ENCODE results near the gene GRIK4.
A peak's percentile ranks its signal among the peaks of the same experiment; 100 is the strongest.
"Not testable (repeated sequence)": the region's sequence is repeated elsewhere in the genome, so short reads cannot be mapped to it uniquely, and the experiment has no call there.

GRIK4 gene

DNA sequence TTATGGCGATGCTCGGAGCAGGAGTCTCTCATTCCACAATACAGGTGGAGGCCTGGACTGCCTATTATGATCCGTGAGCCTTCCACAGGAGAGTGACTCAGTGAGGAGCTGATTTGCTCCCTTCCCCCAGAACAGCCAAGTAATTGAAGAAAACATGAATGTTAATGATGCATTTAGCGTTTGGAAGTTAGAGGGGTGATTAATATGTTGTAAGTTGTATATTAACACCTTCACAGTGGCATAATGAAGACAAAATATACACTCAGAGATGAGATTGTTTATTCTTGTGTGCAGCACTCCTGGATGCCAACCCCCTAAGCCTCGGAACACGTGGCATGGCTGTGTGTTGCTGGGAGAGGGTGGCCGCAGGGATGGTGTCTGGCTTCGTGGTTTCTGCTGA is 98.6 kb downstream of the GRIK4 start:
- no peak for DNase-seq

DNA sequence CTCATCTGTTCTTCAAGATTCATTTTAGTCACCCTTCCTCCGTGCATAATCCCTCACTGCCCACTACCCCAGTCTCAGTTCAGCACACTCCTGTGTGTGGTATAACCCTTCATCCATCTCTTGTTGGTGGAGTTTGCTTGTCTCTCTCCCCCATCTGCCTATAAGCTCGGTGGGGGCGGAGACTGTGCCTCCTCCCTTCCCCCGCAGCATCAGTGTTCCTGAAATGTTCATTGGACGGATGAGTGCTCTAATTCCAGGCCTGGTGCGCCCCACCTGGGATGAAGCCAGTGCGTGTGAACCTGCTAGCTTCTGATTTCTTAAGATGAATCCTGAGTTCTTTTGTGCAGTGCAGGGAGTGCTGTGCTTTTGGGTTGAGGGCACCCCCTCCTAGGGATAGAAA is 100.0 kb downstream of the GRIK4 start:
- DNase-seq = no peak

DNA sequence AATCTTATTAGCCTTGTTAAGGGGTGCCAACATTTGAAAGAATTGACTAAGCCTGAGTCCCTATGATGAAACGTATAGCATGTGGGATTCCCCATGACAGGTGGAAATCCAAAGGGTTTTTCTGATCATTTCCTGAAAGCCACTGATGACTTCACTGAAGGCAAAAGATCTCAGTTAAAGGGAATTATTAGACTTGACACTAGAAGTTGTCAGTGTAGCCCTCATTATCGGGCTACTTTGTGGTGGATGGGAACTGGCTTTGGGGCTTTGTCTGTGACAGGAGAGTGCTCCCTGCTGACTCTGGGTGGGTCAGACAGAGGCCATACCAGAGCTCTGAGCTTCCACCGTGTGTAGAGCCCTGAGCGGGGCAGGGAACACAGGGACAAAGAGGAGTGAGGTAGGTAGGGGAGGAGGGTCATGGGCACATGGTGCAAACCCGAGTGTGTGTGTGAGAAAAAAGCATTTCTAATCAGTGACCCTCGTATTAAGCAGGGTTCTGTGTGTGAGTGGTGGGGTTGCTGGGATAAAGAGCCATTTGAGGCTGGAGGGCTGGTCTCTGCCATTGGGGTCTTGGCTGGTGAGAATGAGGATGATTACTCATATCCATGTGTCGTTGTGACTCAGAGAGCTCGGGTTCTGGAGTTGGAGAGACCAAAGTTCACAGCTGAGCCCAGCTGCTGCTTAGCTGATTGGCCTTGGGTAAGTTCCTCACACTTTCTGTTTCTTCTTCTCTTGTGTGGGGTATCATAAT is 101.1 kb downstream of the GRIK4 start:
- no peak for DNase-seq

DNA sequence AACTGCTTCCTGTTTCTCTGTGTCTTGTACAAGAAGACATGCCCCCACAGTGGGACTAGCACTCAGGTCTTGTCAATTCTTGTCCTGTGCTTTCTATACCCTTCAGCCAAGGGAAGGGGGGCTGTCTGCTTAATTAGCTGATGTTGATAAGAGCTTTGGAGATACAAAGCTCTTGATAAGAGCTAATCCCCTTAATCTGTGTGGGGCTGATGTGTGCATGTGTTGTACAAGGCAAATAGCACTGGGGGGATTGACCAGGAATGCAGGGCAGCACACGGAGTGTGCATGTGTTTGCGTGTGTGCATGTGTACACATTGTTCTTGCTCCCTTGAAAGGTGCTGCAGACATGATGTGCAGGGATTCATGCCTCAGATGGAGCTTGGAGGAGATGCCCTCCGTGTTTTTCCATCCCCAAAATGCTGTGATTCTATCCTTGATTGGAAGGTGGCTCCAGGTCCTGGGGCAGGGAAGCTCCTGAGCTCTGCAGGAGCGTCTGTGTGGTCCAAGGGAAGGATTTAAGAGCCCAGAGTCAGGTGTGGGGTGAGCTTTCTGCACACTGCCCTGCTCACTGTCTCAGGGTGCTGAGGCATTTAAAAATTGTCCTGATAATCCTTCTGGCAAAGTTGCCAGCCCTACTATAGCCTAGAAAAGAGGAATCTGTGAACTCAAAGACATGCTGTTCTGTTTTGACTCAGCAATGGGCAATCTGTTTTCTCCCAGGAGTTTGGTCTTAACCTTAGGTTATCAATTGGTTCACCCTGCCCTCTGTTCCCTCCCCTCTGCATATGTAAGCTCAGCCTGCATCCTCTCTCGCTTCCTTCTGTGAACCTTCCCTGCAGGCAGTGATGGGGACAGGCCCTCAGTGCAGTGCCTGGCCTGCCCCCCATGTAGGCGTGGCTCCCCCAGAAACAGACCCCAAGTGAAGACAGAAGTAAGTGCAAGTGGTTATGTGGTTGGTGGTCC is 102.0 kb downstream of the GRIK4 start:
- no peak for DNase-seq

DNA sequence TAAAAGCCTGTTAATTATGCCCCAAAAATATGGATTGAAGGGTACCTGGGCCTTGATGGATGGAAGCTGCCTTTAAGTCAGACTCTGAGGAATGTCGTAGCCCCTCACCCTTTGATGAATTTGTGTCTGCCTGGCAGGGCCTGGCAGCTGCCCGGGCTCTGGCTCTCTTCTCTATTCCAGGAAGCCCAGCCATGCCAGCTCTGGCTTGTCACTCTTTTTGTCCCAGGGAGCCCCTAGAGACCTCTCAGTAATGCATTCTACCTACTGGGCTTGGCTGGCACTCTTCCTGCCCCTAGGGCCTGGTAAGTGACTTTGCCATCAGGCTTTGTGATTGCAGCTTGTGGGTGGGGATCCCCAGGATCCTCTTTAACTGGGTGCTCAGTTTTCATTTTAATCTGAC is 103.8 kb downstream of the GRIK4 start:
- peak; percentile 88 for DNase-seq

DNA sequence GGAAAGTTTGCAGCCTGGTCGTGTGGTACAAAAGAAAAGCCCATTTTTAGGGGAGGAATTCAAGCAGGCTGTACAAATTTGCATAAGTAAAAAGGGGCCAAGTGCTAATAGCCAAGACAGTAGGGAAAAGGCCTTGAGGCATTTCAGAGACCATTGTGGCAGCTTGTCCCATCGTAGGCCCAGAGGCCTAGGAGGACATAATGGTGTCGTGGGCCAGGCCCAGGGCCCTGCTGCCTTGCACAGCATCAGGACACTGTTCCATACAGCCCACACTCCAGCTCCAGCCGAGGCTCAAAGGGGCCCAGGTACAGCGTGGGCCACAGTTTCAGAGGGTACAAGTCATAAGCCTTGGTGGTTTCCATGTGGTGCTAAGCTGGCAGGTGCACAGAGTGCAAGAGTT is 106.9 kb downstream of the GRIK4 start:
- no peak for DNase-seq

DNA sequence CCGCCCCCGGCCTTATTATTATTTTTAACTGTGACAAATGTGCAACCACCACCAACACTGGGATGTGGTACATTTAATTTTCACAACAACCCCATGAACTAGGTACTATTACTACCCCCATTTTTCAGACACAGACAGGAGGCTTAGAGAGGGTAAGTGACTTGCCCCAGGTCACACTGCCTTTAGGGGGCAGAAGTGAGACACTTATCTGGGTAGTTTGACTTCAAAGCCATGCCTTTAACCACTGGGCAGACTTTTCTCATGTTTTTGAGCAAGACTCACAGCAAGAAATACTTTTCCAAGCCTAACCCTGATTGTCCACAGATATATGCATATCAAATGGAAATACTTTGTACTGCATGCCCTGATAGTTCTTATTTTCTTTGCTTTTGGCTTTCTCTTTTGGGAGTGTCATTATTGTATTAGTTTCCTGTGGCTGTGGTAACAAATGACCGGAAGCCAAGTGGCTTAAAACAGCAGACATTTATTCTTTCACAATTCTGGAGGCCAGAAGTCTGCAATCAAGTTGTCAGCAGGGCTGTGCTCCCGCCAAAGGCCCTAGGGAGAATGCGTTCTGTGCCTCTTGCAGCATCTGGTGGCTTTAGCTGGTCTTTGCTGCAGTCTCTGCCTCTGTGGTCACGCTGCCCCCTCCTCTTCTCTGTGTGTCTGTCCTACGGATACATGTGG is 110.8 kb downstream of the GRIK4 start:
- no peak for DNase-seq

DNA sequence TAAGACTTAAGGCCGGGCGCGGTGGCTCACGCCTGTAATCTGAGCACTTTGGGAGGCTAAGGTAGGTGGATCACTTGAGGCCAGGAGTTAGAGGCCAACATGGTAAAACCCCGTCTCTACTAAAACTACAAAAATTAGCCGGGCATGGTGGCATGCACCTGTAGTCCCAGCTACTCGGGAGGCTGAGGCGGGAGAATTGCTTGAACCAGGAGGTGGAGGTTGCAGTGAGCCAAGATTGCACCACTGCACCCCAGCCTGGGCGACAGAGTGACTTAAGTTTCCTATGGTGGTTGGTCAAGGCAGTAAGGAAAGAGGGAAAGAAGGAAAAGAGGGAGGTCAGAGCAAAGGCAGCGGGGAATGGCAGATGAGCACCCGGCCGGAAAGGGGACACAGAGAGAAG is 113.4 kb downstream of the GRIK4 start:
- DNase-seq = not testable (repeated sequence)

DNA sequence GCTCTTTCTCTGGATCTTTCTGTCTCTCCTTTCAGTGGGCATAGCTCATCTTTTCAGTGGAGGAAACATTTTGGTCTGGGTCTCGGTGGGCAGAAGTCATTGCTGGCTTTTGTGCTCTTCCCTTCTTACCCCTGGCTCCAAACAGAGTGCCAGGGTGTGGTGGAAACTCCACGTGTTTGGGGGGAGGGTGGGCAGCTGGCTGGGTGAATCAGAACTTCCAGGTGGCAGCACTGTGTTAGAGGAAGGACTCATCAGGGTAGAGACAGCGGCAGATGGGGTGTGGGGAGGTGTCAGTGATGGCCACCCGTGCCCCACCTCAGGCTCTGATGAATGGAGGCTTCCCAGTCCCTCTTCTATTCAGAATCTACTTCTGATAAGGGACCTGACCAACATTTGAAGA is 114.0 kb downstream of the GRIK4 start:
- no peak for DNase-seq

DNA sequence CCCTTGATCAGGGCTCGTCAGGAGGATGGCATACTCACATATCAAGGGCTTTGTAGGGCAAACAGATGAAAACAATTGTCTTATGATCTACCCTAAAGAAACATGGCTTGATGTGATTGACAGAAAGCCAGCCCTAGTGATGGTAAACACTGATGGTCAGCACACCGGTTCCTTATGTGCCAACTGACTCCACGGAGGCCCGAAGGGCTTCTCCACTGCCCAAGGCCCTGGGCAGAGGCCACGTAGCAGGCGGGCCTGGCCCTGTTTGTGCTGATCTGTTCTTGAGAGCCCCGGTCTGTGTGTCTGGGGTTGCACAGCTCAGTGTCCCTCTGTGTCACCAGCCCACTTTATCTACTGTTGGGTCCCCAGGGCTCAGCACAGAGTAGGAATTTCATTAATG is 115.2 kb downstream of the GRIK4 start:
- DNase-seq = no peak

DNA sequence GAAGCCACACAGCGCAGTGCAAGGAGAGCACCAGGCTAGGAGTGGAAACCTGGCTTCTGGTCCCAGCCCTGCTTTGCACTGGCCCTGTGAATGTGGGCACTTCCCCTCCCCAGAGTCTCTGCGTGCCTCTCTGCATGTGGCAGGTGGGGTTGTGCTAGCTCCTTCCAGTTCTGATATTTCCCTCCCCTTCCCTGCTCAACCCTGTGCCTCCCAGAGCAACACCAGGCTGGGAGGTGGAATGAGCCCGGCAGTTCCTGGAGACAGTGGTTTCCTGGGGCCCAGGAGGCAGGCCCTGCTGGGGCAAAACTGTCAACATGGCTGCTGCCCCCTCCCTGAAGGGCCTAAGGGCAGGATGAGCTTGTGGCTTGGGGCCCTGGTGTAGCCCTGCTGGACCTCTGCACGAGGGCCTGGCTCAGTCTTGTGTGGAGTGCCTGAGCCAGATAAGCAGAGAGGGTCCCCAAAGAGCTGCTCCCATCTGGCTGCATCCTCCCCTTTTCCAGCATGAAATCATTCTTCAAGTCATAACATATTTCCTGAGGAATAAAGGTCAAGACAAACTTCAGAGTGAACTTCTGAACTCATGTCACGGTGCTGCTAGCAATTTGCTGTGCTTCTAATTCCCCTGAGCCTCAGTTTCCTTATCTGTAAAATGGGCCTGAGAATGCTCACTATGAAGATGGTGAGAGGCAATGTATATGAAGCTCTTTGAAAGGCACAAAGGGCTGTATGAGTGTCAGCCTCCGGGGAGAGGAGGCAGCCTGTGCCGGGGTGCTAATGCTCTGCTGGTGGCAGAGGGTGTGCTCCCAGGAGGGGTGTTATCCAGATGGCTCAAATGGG is 116.0 kb downstream of the GRIK4 start:
- no peak for DNase-seq

DNA sequence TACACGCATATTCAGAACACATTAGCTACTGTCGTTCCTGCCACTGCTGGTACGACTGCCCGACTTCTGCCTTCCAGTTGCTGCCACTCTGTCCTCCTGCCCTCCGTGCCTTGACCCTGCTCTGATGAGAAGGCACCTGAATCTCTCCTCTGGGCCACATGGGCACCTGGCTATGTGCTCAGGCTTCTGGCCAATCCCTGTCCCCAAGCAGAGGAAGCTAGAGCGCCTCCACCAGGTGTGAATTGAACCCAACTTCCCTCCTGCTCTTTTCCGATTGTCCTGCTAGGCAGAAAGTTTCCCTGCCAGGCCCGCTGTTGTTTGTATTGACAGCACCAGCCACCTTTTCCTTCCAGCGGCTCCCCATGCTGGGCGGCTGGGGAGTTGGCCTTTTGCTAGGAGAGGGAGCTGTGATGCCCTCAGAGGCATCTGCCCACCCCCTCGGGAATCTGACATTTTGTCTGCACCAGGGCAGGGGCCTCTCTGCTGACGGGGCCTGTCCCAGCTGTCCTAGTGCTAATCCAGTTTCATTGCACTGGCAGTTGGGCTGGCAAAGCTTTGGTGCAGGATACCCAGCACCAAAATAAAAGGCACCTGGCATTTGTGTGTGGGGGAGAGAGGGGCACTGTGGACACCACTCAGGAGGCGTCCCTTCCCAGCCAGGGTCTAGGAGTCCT is 118.0 kb downstream of the GRIK4 start:
- no peak for DNase-seq

DNA sequence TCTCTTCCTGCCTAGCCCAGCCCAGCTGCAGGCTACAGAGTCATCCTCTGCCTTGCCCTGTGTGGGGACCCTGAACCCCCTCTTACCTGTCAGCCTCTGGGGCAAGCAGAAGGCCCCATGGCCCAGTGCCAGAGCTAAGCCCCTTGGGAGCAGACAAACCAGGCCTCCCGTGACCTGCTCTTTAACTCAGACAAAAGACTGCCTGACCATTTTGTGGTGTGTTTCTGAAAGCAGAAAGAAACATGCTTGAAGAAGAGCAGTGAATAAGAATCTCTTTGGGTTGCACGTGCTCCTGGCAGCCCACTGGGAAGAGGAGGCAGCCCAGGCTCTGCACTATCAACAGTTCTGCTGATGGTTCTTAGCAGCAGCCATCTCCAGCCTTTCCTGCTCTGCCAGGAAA is 118.6 kb downstream of the GRIK4 start:
- DNase-seq = no peak

DNA sequence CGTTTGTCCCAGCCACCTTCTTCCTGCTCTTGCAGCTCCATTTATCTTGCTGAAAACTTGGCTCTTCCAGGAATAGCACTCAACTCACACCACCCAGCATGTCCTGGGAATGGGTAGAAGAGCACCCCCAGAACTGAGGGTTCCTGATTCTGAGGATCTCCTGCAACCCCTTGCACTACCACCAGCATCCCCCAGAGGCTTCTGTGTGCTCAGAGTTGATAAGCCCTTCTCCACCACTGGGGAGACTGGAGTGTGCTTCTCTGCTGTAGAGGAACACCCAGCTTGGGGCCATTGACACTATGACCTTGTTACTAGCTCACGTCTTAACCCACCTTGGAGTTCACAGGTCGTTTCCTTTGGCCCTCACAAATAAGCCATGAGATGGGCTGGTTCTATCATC is 121.0 kb downstream of the GRIK4 start:
- no peak for DNase-seq

DNA sequence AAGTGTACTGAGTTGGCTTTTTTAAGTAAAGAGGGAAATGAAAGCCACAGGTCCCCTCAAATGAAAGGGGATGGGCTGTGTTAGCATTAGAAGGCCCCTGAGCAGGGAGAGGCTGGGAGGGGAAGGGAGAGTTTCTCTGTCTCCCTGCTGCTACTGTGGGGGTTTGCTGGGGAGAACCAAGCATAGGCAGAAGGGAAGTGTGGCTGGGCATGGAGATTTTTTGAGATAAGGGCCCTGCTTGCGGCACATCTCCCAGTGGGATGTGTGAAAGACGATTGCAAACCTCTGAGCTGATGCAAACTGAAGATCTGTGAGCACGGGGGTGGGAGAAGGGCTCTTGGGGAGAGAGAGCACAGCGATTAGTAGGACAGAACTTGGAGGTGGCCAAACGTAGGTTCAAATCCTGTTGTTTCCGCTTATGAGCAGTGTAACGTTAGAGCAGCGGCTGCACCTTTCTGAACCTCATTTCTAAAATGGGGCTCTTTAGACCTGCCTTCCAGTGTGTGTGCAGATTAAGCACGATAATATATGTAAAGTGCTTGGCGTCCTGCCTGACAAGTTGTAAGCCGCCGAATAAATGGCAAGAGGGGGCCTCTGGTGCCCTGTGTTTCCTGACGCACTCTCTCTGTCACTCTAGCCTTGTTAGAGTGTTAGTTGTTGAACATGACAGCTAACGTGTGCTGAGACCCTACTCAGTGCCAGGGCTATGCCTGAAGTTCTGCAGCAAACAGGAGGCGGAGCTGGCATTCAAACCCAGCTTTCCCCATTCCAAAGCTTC is 122.3 kb downstream of the GRIK4 start:
- DNase-seq = peak; percentile 39

DNA sequence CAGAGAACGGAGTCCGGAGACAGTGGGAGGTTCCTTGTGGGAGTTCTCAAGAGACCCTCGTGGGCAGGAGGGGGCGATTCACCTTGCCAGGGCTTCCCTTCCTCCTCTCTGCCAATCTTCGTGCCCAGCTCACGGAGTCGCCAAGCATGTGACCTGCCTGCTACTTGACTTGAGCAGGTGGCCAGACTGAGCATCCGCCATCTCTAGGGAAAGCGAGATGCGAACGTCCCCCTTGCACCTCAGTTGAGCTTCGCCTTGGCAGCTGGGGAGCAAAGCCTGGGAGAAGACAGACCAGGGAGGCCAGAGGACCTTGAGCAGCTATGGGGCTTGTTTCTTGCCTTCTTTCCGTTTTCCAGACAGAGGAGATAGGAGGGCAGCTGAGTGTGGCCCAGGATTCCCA is 123.2 kb downstream of the GRIK4 start:
- no peak for DNase-seq

DNA sequence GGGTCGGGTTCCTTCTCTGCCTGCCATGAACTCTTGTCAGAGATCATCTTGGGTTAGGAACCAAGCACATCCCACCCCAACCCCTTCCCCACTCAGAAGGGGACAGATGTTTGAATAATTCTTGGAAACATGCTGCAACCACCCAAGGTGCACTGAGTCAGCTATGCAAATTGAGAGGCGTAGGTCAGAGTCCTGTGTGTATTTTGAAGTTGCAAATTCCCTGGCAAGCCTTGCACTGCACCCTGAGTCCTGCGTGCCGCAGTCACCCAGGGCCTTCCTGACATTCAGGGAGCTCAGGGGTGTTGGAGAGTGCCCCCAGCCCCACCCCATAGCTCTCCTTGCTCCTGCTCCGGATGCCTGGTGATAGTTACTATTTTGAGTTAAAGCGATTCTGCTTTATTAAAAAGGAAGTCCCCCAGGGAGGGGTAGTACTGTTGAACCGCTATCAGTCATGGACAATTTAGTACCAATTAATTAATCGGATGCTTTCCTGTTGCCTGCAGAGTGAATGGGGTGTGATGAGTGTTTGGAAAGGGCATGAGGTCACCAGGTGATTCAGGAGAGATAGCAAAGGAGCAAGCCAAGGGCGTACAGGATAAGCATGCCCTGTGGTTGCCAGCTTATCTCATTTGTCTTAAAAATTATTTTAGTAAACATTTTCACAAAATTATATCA is 123.7 kb downstream of the GRIK4 start:
- no peak for DNase-seq

DNA sequence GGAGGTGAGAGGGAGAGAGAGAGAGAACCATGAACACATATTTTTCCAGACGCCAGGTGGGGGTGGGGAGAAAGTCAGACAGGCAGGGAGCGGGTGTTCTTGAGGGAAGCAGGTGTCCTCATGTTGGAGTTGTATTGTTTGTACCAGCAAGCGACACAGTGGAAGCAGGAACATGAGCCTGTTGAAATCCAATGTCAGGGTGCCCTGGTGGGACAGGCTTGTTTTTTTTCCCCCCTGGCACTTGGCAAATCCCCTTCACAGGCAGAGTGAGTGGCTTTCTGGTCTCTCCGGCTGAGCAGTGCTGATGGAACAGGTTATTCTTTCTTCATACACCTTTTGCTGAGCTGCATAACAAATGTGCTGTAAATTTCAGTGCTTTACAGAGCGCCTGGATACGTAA is 125.6 kb downstream of the GRIK4 start:
- no peak for DNase-seq

DNA sequence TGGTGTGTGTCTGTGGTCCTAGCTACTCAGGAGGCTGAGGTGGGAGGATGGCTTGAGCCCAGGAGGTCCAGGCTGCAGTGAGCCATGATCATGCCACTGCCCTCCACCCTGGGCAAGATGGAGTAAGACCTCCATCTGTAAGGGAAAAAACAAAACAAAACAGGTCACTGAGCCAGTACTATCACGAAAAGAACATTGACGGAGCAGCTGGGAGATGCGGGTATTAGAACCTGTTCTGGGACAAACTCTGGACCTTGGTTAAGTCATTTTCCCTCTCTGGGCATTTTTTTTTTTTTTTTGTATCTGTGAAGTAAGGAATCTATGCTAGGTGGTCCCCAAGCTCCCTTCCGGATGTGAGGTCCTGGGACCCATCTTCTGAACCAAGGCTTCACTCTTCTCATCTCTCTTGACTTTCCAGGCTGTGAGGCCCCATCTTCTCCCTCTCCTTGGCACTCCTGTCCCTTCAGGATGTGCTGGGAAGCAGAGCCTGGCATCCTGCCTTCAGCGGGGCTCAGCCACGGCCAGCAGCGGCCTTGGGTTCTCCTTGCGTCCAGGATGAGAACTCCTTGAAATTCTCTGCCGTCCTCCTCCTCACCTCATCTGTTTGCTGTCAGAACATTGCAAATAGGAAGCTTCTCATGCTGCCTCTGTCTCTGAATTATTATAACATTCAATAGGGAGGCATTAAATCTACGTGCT is 130.8 kb downstream of the GRIK4 start:
- no peak for DNase-seq

DNA sequence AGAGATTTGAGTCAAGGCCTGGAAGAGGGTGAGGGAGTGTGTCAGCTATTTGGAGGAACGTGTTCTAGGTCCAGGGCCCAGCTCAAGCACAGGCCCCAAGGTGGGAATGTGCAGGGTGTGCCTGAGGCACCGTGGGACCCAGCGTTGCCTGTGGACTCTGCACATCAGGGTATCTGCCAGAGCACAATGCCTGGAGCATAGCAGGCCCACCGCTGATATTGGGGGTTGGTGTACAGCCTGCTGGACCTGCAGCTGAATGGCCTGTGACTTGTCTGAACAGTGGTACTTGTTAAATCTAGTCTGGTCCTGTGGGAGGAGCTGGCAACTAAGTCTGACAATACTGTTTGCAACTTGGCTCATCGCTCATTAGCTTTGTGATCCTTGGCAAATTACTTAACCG is 131.7 kb downstream of the GRIK4 start:
- DNase-seq = no peak
